PC-9 (cell line): ENCODE data around the gene RTN4RL1. TPM values are rescaled to one million over a fixed set of nuclear protein-coding genes. Genes with fewer than 3 reads are reported as not detected.

Experiments used
- BruUV-seq: library from RNA; stranded (reverse); fragments of 400-500 nt; replicated peaks from 2 replicates; lab custom pipeline; 2021; lab: Mats Ljungman, UMichigan
- CTCF ChIA-PET: fragments of 300-600 bp; sonication (Branson Sonifier 250); formaldehyde crosslinking; loops from one replicate; lab custom pipeline; 2022; ENCODE audit warnings: antibody characterized with exemption; lab: Charles Lee
- POLR2A ChIA-PET: fragments of 300-600 bp; sonication (Branson Sonifier 250); formaldehyde crosslinking; loops from one replicate; lab custom pipeline; 2022; ENCODE audit warnings: antibody characterized with exemption; ENCODE audit not compliant: unreplicated experiment; lab: Charles Lee
- DNase-seq, 2 experiments: peaks; one replicate each; pipeline versions ENCODE4 v3.0.0 to v3.0.0-alpha.2; 2015 to 2022; ENCODE audit warnings: mixed read lengths in 1 of 2
- H2AFZ ChIP-seq: fragments of 200-600 bp; sonication (generic); 2 replicates; pipeline ENCODE4 v1.8.1; 2017; ENCODE audit warnings: antibody characterized with exemption
- H3F3A ChIP-seq: fragments of 200-600 bp; sonication (generic); 2 replicates; pipeline ENCODE4 v1.8.1; 2017; ENCODE audit warnings: antibody characterized with exemption, mild to moderate bottlenecking, low read depth; ENCODE audit not compliant: insufficient read depth
- H3K27ac ChIP-seq: fragments of 200-600 bp; sonication (generic); 2 replicates; pipeline ENCODE4 v1.6.1; 2016; ENCODE audit warnings: mixed run types
- H3K27me3 ChIP-seq: fragments of 200-600 bp; sonication (generic); 2 replicates; pipeline ENCODE4 v1.6.1; 2016; ENCODE audit warnings: low read depth, mixed run types; ENCODE audit not compliant: insufficient read depth
- H3K36me3 ChIP-seq: fragments of 200-600 bp; sonication (generic); 2 replicates; pipeline ENCODE4 v1.6.1; 2016; ENCODE audit warnings: low read depth, mixed run types
- H3K4me1 ChIP-seq: fragments of 200-600 bp; sonication (generic); replicated peaks from 2 replicates; pipeline ENCODE4 v1.6.1; 2016; ENCODE audit warnings: mixed run types; ENCODE audit not compliant: insufficient read depth
- H3K4me2 ChIP-seq: fragments of 200-600 bp; sonication (generic); 2 replicates; pipeline ENCODE4 v1.6.1; 2017; ENCODE audit warnings: mixed run types
- H3K4me3 ChIP-seq: fragments of 200-600 bp; sonication (generic); 2 replicates; pipeline ENCODE4 v1.6.1; 2016; ENCODE audit warnings: mixed run types
- H3K79me2 ChIP-seq: fragments of 200-600 bp; sonication (generic); 2 replicates; pipeline ENCODE4 v1.6.1; 2017; ENCODE audit warnings: low read depth, mixed run types
- H3K9me2 ChIP-seq: fragments of 200-600 bp; sonication (generic); 2 replicates; pipeline ENCODE4 v1.8.1; 2017; ENCODE audit warnings: mild to moderate bottlenecking; ENCODE audit not compliant: insufficient read depth
- H3K9me3 ChIP-seq: fragments of 200-600 bp; sonication (generic); 2 replicates; pipeline ENCODE4 v1.8.1; 2016; ENCODE audit warnings: low read depth; ENCODE audit not compliant: insufficient read depth
- H4K20me1 ChIP-seq: fragments of 200-600 bp; sonication (generic); 2 replicates; pipeline ENCODE4 v1.8.1; 2017; ENCODE audit not compliant: insufficient read depth
- EZH2 ChIP-seq: fragments of 200-600 bp; sonication (generic); IDR thresholded peaks from 2 replicates; pipeline ENCODE4 v1.8.0; 2017; ENCODE audit warnings: antibody characterized with exemption, low read depth
- intact Hi-C: fragments of 100-400 bp; cut with micrococcal nuclease; formaldehyde crosslinking; loops from one replicate; pipeline ENCODE4 v1.10.0; 2022; ENCODE audit not compliant: unreplicated experiment
- total RNA-seq: library from RNA; stranded (reverse); gene quantifications from 2 replicates; pipeline ENCODE4 v1.2.3, GENCODE V29; 2021
- TF ChIP-seq, protein P1 (sequence below): fragments of 200-600 bp; sonication (generic); conservative IDR thresholded peaks from 2 replicates; pipeline ENCODE4 v1.6.1; 2017; ENCODE audit warnings: mixed run types, antibody characterized with exemption, mild to moderate bottlenecking, moderate library complexity

RTN4RL1 gene
- total RNA-seq, 1 experiment from 2014 or later = 0.13 TPM

DNA sequence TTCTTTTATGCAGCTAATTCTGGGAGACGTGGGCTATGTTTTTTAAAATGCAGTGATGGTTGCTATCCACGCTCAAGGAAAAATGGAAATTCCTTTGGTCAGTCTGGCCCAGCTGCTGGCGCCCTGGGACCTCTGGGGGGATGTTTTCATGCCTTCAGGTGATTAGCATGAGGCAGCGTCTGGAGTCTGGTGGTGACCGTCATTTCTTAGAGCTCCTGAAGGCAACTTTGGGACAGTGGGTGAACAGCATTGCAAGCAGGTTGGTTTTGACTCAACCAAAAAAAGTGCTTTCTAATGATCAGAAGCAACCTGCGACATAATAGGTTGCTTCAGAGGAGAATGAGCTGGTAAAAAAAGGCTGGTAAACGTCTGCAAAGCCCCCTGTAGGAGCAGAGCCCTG lies 113.0 kb downstream of the RTN4RL1 start:
- H2AFZ ChIP-seq = no peak overlapping the region
- no TSS peak for BruUV-seq
- H3K79me2 ChIP-seq = no peaks in the 10 kb centered on the region
- POLR2A ChIA-PET = no interaction called here
- H3K9me3 ChIP-seq = no peaks in the 10 kb centered on the region
- DNase-seq = no peak
- H3K4me2 ChIP-seq = no peak overlapping the region
- no peaks in the 10 kb centered on the region for H3K36me3 ChIP-seq
- H3F3A ChIP-seq = no peaks in the 10 kb centered on the region; the same call in none of the 2 replicates
- intact Hi-C loops = no loop called here
- H3K27ac ChIP-seq = no peak overlapping the region
- H3K4me1 ChIP-seq = peaks cover 12% of the 10 kb centered on the region; the same call in 1 of the 2 replicates
- H4K20me1 ChIP-seq = no peaks in the 10 kb centered on the region
- H3K27me3 ChIP-seq = no peaks in the 10 kb centered on the region; the same call in 1 of the 2 replicates
- CTCF ChIA-PET = interaction anchor here (0.5 kb wide), 1 partner anchor 11 kb away, joined by 3 read pairs; no protein-coding TSS in a partner anchor
- no peaks in the 10 kb centered on the region for H3K9me2 ChIP-seq
- TF ChIP-seq, protein P1, sequence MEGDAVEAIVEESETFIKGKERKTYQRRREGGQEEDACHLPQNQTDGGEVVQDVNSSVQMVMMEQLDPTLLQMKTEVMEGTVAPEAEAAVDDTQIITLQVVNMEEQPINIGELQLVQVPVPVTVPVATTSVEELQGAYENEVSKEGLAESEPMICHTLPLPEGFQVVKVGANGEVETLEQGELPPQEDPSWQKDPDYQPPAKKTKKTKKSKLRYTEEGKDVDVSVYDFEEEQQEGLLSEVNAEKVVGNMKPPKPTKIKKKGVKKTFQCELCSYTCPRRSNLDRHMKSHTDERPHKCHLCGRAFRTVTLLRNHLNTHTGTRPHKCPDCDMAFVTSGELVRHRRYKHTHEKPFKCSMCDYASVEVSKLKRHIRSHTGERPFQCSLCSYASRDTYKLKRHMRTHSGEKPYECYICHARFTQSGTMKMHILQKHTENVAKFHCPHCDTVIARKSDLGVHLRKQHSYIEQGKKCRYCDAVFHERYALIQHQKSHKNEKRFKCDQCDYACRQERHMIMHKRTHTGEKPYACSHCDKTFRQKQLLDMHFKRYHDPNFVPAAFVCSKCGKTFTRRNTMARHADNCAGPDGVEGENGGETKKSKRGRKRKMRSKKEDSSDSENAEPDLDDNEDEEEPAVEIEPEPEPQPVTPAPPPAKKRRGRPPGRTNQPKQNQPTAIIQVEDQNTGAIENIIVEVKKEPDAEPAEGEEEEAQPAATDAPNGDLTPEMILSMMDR = no peak
- no peak for TF ChIP-seq EZH2
- H3K4me3 ChIP-seq = no peak overlapping the region

DNA sequence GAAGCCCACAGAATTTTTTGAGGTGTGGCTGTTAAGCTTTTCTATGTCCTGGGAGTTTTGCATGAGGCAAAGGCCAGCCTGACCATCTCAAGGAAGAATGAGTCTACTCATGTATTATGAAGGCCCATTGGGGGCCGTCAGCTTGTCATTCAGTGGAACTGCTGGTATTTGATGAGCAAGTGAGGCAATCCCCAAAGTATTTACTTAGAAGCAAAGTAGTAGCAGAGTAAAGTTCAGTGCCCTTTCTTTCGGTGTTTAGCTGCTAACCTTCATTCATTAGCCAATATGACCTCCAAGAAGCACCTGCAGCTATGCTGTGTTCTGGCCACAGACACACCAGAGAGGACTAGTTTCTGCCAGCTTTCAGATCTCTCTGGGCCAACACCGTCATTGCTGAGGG lies 115.1 kb downstream of the RTN4RL1 start:
- no peak overlapping the region for H3K27ac ChIP-seq
- no peaks in the 10 kb centered on the region for H3K36me3 ChIP-seq
- no peak overlapping the region for H3K4me2 ChIP-seq
- no peaks in the 10 kb centered on the region; the same call in 1 of the 2 replicates for H3K27me3 ChIP-seq
- no peak overlapping the region for H2AFZ ChIP-seq
- CTCF ChIA-PET = interaction anchor here (1.5 to 2.4 kb wide), 2 partner anchors 114 to 116 kb away, joined by 3 to 31 read pairs; partner anchors contain the start of gene RTN4RL1
- no peaks in the 10 kb centered on the region; the same call in none of the 2 replicates for H3F3A ChIP-seq
- no peak overlapping the region for H3K4me3 ChIP-seq
- BruUV-seq = no TSS peak
- peaks cover 12% of the 10 kb centered on the region; the same call in 1 of the 2 replicates for H3K4me1 ChIP-seq
- DNase-seq = no peak
- H3K79me2 ChIP-seq = no peaks in the 10 kb centered on the region
- intact Hi-C loops = loop anchor here (1.0 kb wide), 1 partner anchor 334 kb away; no protein-coding TSS in a partner anchor
- POLR2A ChIA-PET = interaction anchor here (0.7 kb wide), 1 partner anchor 189 kb away, joined by 7 read pairs; no protein-coding TSS in a partner anchor
- H3K9me2 ChIP-seq = no peaks in the 10 kb centered on the region
- H4K20me1 ChIP-seq = no peaks in the 10 kb centered on the region
- H3K9me3 ChIP-seq = no peaks in the 10 kb centered on the region
- TF ChIP-seq, protein P1 = no peak
- TF ChIP-seq EZH2 = no peak

DNA sequence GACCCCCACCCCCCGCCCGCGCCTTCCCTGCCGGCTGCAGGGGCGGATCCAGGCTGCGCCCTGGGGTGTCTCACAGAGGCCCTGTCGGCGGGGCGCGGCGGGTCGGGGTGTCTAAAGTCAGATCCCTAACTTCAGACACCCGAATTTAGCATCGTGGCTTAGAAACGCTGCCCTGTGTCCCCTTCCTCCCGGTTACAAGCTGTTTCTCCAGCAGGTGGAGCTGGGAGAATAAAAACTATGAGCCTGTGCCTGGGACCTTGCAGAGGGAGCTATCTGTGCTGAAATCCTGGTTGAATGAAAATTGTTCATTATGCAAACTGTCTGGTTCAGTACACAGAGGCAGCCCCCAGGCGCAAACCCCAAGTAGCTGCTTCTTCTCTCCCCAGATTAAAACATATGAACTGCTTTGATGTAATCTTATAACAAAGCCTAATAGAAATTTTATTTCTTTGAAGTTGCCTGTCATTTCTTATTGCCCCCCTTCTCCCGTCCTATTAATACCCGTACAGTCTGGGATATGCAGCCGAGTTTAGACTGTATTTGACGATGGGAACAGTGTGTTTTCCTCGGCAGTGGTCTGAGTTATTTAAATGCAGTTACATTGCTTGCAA lies 116.3 kb downstream of the RTN4RL1 start:
- Histone ChIP-seq H3K4me3 (no peak overlapping the region), H3K4me2 (no peak overlapping the region)
- intact Hi-C loops = loop anchor here (1.0 kb wide), 3 partner anchors 117 to 335 kb away; partner anchors contain the start of gene DPH1

More for the DNA sequence above, 116.3 kb downstream of the RTN4RL1 start:
- TF ChIP-seq, protein P1 = peak; percentile 83
- no peak for TF ChIP-seq EZH2
- Histone ChIP-seq H4K20me1 (no peaks in the 10 kb centered on the region), H3K79me2 (no peaks in the 10 kb centered on the region), H3K27ac (no peak overlapping the region), H2AFZ (no peak overlapping the region), H3K9me2 (no peaks in the 10 kb centered on the region), H3K36me3 (no peaks in the 10 kb centered on the region), H3K9me3 (no peaks in the 10 kb centered on the region), H3F3A (no peaks in the 10 kb centered on the region; the same call in none of the 2 replicates), H3K27me3 (no peaks in the 10 kb centered on the region; the same call in 1 of the 2 replicates), H3K4me1 (peaks cover 12% of the 10 kb centered on the region; the same call in 1 of the 2 replicates)
- CTCF ChIA-PET = interaction anchor here (0.5 to 2.4 kb wide), 14 partner anchors 15 to 681 kb away, joined by 3 to 31 read pairs (median 4); partner anchors contain the start of genes HIC1, OVCA2 and RTN4RL1
- no TSS peak for BruUV-seq
- POLR2A ChIA-PET = interaction anchor here (0.5 kb wide), 1 partner anchor 93 kb away, joined by 14 read pairs; no protein-coding TSS in a partner anchor
- DNase-seq = peak; percentile 50 to 70
